Sigmoid colon (tissue), 3 donors: Measurements from ENCODE around the gene GPBAR1.

Source experiments
- POLR2A ChIP-seq, 2 donors: fragments of 450-650 bp; IDR thresholded peaks; one replicate each; pipeline ENCODE4 v1.6.1; 2016; ENCODE audit warnings: antibody characterized with exemption in 2 of 2, mild to moderate bottlenecking in 2 of 2, moderate library complexity in 2 of 2
- TF ChIP-seq, protein P1 (sequence below), 4 experiments: fragments of 450-650 bp in 3 of 4; fragments of 200-600 bp in 1 of 4; IDR thresholded peaks; one replicate each; pipeline ENCODE4 v1.5.1; 2016 to 2019; ENCODE audit warnings: antibody characterized with exemption in 4 of 4, mild to moderate bottlenecking in 3 of 4, moderate library complexity in 2 of 4

DNA sequence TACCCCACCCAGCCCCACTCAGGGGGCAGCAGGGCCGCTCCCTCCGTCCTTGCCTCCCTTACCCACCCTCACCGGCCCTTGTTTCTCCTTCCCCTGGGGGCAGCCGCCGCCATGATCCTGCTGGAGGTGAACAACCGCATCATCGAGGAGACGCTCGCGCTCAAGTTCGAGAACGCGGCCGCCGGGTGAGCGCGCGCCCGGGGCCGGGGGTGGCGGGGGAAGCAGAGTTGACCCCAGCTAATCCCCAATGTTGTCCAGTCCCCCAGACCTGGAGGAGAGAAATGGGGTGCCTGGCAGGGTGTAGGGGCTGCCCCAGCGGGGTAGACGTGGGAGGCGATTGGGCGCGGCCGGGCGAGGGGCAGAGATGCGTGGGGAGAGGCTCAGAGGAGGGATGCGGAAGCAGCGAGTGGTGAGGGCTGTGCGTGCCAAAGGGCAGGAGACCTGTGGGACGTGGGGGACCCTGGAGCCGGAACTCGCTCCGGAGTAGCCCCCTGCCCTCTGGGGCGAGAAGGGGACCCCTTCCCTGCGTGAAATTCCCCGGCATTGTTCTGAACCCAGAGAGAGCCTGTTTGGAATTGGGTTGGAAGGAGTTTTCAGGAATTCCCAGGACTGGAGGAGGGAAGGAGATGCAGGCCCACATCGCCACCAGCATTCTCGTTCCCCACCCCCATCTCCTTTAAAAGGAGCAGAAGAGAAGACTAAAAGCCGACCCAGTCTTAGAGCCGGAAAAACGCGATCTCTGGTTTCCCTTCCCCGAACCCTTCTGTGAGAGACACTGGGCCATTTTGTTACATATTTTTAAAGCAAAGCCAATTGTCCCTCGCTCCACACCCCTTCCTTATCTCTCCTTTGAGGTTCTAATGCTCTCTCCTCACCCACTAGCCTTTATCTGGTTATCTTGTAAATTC, 43.2 kb upstream of the GPBAR1 start:
- TF ChIP-seq, protein P1, sequence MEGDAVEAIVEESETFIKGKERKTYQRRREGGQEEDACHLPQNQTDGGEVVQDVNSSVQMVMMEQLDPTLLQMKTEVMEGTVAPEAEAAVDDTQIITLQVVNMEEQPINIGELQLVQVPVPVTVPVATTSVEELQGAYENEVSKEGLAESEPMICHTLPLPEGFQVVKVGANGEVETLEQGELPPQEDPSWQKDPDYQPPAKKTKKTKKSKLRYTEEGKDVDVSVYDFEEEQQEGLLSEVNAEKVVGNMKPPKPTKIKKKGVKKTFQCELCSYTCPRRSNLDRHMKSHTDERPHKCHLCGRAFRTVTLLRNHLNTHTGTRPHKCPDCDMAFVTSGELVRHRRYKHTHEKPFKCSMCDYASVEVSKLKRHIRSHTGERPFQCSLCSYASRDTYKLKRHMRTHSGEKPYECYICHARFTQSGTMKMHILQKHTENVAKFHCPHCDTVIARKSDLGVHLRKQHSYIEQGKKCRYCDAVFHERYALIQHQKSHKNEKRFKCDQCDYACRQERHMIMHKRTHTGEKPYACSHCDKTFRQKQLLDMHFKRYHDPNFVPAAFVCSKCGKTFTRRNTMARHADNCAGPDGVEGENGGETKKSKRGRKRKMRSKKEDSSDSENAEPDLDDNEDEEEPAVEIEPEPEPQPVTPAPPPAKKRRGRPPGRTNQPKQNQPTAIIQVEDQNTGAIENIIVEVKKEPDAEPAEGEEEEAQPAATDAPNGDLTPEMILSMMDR (IDR thresholded peaks at IDR 0.05): no peak
- TF ChIP-seq POLR2A (IDR thresholded peaks at IDR 0.05): no peak
